GM18870 (cell line): ENCODE results near the gene HMG20B.

Experiments used
- ATAC-seq: cut with Tn5 transposase; IDR thresholded peaks from one replicate; pipeline ENCODE4 v1.9.1; 2021; ENCODE audit warnings: moderate library complexity; ENCODE audit not compliant: unreplicated experiment

Gene HMG20B

DNA sequence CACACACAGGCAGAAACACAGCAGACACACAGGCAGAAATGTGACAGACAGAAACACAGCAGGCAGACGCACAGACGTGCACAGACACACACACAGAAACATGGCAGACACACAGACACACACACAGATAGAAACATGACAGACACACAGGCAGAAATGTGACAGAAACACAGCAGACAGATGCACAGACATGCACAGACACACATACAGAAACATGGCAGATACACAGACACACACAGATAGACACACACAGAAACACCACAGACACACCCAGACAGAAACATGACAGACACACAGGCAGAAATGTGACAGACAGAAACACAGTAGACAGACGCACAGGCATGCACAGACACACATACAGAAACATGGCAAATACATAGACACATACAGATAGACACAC lies 32.6 kb downstream of the HMG20B start:
- no peak for ATAC-seq

DNA sequence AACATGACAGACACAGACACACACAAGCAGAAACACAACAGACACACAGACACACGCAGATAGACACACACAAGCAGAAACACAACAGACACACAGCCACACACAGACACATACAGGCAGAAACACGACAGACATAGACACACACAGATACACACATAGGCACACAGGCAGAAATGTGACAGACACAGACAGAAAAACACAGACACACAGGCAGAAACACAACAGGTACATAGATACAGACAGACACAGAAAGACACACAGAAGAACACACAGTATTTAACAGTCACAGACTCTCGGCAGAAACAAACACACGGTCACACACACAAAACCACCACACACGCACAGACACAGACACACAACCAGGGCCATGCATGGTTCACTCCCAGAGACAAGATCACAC lies 33.0 kb downstream of the HMG20B start:
- ATAC-seq, result no peak

DNA sequence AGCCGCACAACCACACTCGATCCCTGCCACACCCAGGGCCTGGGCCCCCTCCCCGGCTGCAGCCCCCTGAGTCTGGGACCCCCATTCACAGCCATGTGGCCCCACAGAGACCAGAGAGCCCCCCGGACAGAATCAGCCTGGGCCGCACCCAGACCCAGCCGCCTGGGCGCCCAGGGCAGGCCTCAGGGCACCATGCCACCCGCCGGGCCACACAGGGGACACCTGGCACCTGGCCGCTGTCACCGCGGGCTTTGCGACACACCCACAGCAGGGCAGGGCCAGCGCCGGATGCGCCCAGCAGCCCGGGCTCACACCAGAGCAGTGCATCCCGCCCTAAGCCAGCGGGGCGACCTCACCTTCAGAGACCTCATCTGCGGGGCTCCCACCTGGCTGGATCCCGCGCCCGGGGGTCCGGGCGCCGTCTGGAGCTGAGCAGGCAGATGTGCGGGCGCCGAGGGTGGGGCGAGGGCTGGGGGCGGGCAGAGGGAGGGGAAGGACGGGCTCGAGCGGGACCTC lies 33.5 kb downstream of the HMG20B start:
- ATAC-seq, result no peak

DNA sequence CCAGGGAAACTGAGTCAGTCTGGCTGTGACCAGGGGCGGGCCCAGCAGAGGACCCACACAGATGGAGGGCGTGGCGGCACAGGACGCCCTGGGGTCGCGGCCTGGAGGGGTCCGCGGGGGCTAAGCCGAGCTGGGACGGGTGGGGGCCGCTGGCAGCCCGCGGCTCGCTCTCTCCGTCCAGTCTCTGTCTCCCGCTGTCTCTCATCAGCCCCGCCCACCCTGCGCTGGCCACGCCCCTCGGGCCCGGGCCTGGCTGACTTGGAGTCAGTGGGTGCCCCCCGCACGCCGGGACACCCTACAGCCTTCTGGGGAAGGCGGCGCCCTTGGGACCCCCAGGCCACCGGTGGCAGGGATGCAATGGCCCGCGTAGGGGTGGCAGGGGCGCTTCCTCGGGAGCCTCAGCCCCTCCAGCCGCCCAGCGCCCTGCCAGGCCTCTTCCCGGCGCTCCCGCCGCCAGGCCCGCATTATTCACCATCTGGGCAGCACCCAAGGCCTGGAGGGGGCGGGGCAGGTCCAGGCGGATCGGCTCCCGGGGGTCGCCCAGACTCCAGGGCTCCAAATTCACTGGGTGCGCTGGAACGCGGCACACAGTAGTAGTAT lies 34.0 kb downstream of the HMG20B start, which contains the start of gene TBXA2R:
TBXA2R (minus strand) TSS at position 186 of the 600 bp plus-strand sequence. CDS start 6,241 bp downstream, outside the sequence.
- no peak for ATAC-seq

DNA sequence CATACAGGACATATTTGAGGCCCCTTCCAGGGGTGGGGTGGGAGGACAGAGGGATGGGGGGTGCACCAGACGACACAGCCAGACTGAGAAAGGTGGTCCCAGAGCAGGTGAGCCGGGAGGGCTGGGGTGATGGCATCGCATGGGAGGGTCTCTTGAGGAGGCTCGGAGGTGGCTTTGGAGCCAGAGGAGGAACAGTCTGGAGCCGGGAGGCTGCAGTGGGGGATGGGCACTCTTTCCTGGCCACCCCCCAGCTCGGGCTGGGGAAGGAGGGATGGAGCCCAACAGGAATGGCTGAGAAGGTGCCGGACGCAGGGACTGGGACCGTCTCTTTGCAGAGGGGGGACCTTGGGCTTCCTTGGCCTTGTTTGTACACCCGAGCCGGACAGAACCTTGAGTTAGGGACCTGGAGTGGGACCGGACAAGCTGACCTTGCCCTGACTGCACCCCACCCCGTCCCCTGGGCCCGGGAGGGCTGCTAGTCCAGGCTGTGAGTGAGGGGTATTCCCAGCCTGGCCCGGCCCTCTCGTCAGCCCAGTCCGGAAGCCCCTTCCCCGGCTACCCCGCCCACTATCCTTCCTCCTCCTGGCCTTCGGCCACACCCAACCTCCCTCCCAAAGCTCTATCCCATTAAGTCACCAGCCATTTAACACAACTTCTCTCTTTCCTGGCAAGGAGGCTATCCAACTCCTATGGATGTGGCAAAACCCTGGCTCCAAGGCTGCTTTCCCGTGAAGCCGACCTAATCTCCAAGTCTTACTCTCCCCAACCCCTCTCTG lies 34.7 kb downstream of the HMG20B start:
- ATAC-seq, result no peak

DNA sequence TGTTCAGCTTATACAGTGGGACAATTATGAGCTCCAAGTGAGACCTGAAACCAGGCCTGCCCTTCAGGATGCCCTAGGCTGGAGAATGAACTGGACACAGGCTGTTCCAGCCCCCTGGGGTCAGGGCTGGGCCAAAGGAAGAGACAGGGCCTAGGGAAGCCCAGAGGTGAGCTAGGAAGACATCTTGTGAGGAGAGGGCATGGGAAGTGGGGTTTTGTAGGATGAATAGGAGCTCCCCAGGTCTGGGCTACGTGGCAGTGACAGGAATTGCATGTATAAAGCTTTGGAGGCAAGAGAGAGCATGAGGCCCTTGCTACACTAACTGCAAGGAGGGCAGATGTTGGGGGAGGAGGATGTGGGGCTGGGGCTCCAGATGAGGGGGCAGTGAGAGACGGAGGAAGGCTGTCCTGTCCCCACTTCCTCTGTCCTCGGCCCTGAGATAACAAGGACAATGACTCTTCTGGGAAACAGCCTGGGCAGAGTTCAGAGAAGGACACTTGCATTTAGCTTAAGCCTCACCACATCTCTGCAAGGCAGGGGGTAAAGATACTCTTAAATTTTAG lies 35.4 kb downstream of the HMG20B start:
- no peak for ATAC-seq

DNA sequence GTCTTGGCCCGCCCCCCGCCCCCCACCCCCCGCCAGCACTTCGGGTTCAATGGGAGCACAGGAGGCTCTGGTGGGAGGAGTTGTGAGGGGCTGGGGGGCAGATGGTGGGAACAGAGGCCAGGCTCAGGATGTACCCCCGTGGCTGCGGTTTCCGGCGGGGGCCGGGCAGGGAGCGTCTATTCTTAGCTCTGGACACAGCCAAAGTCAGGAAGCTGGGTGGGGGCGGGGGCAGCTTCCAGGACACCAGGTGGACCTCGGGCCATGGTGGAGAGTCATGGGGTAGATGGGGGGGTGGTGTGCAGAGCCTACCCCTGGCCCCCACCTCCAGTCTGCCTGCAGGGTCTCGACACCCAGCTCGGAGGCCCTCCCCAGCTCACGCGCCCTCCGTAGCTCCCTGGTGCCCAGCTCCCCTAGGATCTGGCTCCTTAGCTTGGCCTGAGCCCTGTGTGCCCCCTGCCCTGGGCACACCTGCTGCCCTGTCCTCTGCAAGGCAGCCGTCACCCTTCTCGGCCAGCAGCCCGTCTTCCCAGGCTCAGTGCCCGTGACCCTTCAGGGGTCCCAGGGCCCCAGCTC lies 36.1 kb downstream of the HMG20B start:
- no peak for ATAC-seq

DNA sequence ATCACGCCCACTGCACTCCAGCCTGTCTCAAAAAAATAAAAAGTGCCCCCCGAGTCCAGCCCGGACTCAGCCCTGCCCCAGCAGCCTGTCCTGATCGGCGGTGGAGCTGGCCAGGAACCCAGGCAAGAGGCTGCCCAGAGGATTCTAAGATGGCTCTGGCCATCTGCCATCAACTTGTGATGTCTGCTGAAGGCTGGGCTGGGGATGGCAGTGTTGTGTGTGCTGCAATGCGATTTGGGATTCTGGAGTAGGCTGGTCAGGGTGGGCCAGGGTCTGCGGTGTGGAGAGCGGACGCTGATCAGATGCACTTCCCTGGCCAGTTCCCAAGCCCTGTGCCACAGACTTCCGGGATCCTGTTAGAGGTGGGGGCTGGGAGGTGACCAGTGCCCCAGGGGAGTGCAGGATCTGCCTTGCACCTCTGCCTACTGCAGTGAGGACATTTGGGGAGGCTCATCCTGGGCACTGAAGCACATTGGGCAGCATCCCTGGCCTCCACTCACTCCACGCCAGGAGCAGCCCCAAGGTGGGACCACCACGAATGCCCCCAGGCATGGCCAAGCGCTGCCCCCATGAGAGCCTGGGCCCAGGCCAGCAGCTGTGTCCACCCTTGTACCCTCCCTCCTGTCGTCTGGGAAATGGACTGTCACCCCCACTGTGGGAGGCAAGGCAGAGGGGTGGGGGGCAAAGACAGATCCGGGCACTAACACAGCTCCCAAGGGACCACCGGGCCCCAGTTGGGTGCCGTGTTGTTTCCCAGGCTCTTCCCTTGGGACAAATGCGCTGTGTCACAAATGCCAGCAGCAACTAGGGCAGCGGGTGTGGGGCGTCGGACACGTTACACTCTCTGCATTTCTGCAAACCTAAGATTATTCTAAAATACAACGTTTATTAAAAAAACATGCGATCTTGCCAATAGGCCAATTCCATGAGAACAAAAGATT lies 37.3 kb downstream of the HMG20B start:
- ATAC-seq, result no peak

DNA sequence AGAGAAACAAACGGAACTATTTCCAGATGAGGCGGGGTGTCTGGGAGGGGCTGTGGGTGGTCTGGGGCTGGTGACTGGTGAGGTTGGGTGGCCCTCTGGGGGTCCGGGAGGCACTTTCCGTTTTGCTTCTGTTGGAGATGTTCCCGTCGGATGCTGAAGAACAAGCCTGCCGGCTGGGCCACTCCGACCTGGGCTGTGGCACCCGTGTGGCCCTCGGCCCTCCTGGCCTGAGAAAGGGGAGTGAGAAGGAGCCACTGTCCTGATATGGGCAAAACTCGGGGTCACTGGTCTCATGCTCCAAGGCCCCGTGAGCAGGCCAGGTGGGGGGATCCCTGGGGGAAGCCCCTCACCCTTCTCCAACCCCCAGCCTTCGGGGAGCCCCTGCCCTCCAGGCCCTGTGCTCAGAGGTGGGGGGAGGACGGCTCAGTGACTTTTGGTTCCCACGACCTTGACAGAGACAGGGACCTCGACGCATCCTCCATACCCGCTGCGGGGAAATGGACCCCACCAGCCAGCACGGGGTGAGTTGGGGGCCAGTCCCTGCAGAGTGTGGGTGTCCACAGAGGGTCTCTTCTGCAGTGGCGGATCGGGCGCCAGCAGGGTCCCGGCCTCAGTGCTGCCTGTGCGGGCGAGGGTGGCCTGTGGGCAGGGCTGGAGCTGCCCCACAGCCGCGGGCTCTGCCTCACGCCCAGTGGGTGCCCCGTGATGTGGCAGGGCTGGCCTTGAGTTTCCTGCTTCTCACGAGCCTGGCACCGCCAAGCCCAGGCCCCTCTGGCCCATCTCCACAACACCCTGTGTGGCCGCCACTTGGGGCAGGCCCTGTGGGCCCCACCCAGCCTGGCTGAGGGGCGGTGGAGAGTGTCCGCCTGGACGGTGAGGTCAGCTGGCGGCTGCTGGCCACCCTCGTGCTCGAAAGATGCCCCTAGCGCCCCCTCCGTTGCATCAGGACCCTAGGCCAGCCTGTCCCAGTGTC lies 38.3 kb downstream of the HMG20B start:
- no peak for ATAC-seq

DNA sequence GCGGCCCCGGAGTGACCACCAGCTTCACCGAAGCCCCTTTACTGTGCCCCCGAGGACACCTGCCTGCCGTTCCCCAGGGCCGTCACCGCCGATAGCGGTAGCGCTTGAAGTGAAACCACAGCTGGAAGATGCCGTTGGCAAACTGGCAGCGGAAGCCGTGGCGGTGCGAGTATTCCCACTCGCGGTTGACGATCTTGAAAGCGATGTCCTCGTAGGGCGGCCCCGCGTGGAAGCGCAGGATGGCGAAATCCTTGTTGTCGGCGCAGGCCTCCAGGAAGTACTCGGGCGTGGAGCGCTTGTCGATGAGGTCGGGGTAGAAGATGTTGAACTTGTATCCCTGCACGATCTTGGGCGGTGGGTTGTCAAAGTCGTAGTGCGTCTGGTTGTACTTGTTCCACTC lies 39.1 kb downstream of the HMG20B start:
- no peak for ATAC-seq

DNA sequence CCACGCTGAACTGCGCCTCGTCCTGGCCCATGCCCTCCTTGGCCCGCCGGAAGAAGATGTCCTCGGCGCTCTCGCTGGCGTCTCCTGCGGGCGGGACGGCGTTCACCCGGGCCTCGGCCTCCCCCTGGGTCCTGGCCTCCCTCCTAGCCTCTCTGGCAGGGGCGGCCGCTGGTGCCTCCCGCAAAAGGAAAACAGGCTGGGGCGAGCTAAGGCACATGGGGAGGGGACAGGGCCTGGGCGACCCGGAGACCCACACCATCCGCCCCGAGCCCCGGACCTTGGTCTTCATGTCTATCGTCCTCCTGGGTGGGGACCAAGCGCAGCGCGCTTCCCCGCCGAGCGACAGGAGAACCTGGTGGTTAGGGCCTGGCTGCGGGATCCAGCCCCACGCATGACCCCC lies 39.6 kb downstream of the HMG20B start:
- ATAC-seq, result no peak

DNA sequence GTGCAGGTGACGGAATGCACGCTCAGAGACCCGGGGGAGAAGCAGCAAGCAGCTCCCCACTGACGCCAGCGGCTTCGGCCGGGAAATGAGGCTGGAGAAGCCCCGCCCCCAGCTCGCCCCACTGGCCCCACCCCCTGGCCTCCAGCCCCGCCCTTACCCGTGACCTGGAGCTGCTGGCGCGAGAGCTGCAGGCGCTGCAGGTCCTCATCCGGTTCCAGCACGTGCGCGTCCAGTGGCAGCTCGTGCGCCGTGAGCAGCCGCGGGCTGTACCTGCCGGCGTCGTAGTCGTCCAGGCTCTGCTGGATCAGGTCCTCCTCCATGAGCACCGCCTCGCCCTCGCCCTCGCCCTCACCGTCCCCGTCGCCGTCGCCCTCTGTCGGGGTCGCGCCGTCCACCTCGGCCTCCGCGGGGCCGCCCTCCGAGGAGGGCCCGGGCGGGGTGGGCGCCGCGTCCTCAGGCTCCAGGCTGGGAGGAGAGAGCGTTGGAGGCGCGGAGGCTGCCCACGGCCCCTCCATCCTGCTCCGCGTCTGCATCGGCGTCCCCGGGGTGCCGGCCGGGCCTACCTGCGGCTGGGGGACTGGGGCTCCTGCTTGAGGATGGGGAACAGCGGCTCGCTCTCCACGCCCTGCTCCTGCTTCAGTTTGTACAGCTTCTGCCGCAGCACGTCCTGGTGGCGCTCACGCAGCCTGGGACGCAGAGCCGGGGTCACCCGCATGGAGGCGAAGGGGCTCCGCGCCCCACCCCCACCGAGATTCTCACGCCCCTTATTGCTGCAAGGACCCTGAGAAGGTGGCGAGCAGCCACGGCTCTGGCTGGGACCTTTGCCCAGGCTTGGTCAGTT lies 40.4 kb downstream of the HMG20B start:
- ATAC-seq, result no peak

DNA sequence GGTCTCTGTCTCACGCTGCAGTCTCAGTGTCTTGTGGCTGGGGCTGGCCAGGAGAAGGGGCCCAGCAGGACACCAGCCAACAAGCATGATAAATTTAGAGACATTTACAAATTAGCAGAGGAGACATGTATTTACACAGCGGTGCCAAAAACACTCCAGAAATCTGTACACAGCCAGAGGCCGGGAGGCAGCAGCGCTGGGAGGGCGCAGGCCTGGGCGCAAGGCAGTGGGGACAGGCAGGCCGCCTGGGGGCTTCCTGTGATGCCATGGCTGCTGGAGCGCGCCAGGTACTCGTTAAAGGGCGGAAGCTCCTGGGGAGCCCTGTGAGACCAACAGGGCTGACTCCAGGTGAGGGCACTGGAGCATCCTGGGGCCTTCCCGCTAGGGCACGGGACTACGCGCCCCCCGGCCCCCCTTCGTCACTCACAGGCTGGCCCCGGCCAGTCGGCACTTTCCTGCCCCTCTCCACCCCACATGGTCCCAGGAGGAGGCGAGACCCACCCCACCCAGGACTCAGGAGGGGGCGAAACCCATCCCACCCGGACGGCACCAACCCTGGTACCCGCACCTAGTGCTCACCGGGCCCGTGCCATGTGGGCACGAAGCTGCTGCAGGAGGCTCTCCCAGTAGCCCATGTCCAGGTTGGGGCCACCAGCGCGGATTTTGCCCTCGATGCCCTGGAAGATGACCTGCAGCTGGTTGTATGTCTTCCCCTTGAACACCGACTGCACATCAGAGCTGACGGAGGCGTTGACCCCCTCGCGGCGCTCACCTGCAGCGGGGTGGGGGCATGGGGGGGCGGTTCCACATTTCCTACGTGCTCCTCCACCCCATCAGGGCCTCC lies 41.3 kb downstream of the HMG20B start:
- ATAC-seq, result no peak

DNA sequence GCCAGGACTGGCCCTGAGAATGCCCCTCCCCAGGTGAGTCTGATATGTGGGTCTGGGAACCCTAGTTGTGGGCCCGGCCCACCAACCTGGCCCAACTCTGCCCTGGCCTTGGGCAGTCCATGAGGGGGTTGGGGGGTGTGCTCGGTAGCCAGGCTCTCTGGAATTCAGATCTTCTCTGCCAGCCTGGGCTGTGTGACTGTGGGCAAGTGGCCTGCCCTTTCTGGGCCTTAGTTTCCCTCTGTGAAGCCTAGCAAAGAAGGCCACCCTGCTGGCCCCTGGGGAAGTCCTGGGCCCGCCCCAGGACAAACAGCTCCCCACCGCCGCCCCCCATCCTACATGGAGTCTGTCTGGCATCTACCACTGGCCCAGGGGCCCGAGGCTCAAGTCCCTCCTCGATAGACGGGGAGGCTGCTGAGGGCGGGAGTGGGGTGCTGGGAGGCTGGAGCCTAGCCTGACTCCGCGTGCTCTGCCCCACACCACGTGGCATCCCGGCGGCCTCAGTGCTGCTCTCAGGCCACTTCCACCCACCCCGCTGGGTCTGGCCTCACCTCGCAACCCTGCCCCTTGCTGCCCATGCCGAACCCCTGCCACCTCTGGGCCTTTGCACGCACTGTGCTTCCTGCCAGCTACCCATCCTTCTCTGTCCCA lies 42.2 kb downstream of the HMG20B start:
- ATAC-seq, result no peak

DNA sequence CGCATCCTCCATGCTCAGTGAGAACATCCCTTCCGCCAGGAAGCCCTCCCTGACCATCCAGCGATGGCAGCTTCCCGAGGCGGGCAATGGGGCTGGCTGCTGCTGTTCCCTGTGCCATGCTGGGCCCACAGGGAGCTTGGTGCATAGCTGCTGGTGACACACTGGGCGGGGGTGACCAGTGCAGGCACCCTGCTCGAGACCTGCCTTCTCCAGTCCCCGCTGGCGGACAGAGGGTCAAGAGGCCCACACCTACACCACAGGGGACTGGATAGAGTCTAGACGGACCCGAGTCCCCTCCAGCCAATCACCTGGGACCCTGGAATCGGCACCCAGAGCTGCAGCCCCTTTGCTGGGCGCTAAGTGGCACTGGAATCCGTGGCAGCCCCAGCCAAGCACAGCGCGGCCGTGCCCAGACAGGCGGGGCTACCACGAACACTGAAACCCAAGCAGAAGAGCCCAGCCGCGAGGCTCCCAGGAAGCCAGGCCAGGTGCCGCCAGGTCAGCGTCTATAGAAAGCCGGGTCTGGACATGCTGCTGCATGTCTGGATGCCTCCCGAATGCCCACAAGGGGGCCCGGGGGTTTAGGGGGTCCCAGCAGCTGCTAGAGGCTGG lies 42.9 kb downstream of the HMG20B start:
- no peak for ATAC-seq

DNA sequence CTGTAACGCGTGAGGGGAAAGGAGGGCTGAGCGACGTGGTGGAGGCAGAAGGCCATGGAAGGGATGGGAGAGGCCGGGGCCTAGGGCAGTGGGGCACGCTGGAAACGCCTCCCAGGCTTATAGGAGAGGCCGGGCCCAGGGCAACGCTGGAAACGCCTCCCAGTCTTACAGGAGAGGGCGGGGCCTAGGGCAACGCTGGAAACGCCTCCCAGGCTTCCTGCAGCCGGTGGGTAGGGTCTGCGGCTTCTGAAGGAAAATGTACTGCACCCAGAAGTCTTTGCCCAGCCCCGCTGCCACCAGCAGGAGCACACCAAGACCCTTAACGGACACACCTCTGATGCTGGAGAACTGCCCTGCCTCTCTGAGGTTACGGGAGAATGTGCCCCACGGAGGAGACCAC lies 44.7 kb downstream of the HMG20B start:
- no peak for ATAC-seq
